Breast epithelium (tissue), 4 donors: ENCODE results near the gene DOCK11. TPM values are rescaled to one million over a fixed set of nuclear protein-coding genes. Genes with fewer than 3 reads are reported as not detected.

Source experiments
- DNase-seq, 2 donors: peaks; one replicate each; pipeline ENCODE4 v3.0.0-alpha.2; 2019; ENCODE audit warnings: low spot score in 2 of 2
- H3K27ac ChIP-seq, 2 donors: fragments of 200-600 bp; sonication (generic) in 1 of 2; one replicate each; pipeline ENCODE4 v1.5.1; 2016 to 2019; ENCODE audit warnings: mild to moderate bottlenecking in 1 of 2
- H3K27me3 ChIP-seq, 2 donors: fragments of 200-600 bp; sonication (generic) in 1 of 2; one replicate each; pipeline versions ENCODE4 v1.5.1 to v1.6.0; 2017 to 2019; ENCODE audit warnings: control low read depth in 1 of 2, mild to moderate bottlenecking in 1 of 2
- H3K36me3 ChIP-seq: fragments of 200-600 bp; one replicate; pipeline ENCODE4 v1.5.1; 2019
- H3K4me1 ChIP-seq, 2 donors: fragments of 200-600 bp; sonication (generic); one replicate each; pipeline ENCODE4 v1.5.1; 2016 to 2019; ENCODE audit warnings: control low read depth in 1 of 2
- H3K4me3 ChIP-seq, 3 donors: fragments of 200-600 bp; sonication (generic); 1 replicate in 2 of 3; 2 replicates in 1 of 3; pipeline ENCODE4 v1.5.1; 2016 to 2019; ENCODE audit warnings: mild to moderate bottlenecking in 3 of 3, moderate library complexity in 2 of 3
- H3K9me3 ChIP-seq, 2 donors: fragments of 200-600 bp; sonication (generic) in 1 of 2; one replicate each; pipeline ENCODE4 v1.5.1; 2016 to 2019; ENCODE audit warnings: control low read depth in 1 of 2
- POLR2A ChIP-seq: fragments of 450-650 bp; IDR thresholded peaks from one replicate; pipeline ENCODE4 v1.6.1; 2016; ENCODE audit warnings: antibody characterized with exemption, mild to moderate bottlenecking, moderate library complexity
- POLR2AphosphoS5 ChIP-seq, 3 donors: sonication (generic); formaldehyde crosslinking; IDR thresholded peaks; one replicate each; pipeline ENCODE4 v1.6.1; 2017; ENCODE audit warnings: antibody characterized with exemption in 3 of 3
- intact Hi-C: fragments of 100-400 bp; cut with DNase I; formaldehyde crosslinking; loops from one replicate; pipeline ENCODE4 v1.15.1; 2023; ENCODE audit warnings: low total_unique reads
- total RNA-seq, 3 donors: library from RNA; depleted of rRNA; stranded (reverse); fragments of >200 nt; gene quantifications; one replicate each; pipeline ENCODE4 v1.1.0, GENCODE V29; 2016
- TF ChIP-seq, protein P1 (sequence below), 3 donors: fragments of 450-650 bp; IDR thresholded peaks; one replicate each; pipeline ENCODE4 v1.5.1; 2016 to 2017; ENCODE audit warnings: antibody characterized with exemption in 3 of 3, mild to moderate bottlenecking in 3 of 3, moderate library complexity in 3 of 3

The DOCK11 gene
- total RNA-seq, 3 donors from 2014 or later = 25.3 to 138 (median 26.9) TPM

DNA sequence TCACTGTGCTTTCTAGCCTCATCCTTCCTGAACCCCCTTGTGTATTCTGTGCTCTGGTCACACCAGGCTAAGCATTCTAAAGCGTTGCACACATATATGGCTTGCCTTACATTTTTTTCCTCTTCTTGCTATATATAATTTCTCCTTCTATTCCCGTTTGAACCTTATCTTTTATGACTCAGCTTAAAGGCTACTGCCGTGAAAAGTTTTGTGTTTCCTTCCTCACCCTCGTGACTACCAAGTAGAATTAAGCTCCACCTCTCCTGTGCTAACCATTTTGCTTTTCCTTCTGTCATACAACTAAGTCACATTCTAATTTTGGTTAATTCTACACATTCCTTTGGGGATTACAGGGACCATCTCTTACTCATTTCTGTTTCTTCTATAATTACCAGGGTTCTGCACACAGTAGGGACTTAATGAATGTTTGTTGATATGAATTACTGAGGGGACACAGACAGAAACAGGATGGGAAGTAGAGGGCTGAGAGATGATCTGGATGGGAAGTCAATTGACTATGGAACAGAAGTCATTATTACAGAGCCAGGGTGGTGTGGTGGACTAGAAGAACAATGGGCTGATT is 67.1 kb downstream of the DOCK11 start:
- no peak overlapping the region for H3K27ac ChIP-seq
- intact Hi-C loops = no loop called here
- TF ChIP-seq POLR2A (no peak), POLR2AphosphoS5 (IDR thresholded peaks at IDR 0.05) (no peak)
- H3K9me3 ChIP-seq = no peaks in the 10 kb centered on the region
- DNase-seq = no peak
- no peaks in the 10 kb centered on the region for H3K36me3 ChIP-seq
- H3K4me3 ChIP-seq = no peak overlapping the region
- H3K27me3 ChIP-seq = peaks cover 0 to 15% of the 10 kb centered on the region in 2 donors
- H3K4me1 ChIP-seq = no peaks in the 10 kb centered on the region

- no peaks in the 10 kb centered on the region for H3K36me3 ChIP-seq
- H3K4me3 ChIP-seq = no peak overlapping the region
- no peaks in the 10 kb centered on the region for H3K4me1 ChIP-seq
- H3K27me3 ChIP-seq = peaks cover 0 to 12% of the 10 kb centered on the region in 2 donors
- TF ChIP-seq, protein P1, sequence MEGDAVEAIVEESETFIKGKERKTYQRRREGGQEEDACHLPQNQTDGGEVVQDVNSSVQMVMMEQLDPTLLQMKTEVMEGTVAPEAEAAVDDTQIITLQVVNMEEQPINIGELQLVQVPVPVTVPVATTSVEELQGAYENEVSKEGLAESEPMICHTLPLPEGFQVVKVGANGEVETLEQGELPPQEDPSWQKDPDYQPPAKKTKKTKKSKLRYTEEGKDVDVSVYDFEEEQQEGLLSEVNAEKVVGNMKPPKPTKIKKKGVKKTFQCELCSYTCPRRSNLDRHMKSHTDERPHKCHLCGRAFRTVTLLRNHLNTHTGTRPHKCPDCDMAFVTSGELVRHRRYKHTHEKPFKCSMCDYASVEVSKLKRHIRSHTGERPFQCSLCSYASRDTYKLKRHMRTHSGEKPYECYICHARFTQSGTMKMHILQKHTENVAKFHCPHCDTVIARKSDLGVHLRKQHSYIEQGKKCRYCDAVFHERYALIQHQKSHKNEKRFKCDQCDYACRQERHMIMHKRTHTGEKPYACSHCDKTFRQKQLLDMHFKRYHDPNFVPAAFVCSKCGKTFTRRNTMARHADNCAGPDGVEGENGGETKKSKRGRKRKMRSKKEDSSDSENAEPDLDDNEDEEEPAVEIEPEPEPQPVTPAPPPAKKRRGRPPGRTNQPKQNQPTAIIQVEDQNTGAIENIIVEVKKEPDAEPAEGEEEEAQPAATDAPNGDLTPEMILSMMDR (IDR thresholded peaks at IDR 0.05) = no peak
- TF ChIP-seq POLR2A = no peak
- no peak for TF ChIP-seq POLR2AphosphoS5 (IDR thresholded peaks at IDR 0.05)
- H3K27ac ChIP-seq = no peak overlapping the region
- DNase-seq = no peak
- H3K9me3 ChIP-seq = no peaks in the 10 kb centered on the region
- intact Hi-C loops = no loop called here
Measured at GRCh38 chrX:118564498-118564897, 68.9 kb downstream of the DOCK11 start.

- H3K27ac ChIP-seq = no peak overlapping the region
- TF ChIP-seq, protein P1 (IDR thresholded peaks at IDR 0.05) = no peak
- TF ChIP-seq POLR2A = no peak
- TF ChIP-seq POLR2AphosphoS5 (IDR thresholded peaks at IDR 0.05) = no peak
- H3K27me3 ChIP-seq = peaks cover 0 to 16% of the 10 kb centered on the region in 2 donors
- no peaks in the 10 kb centered on the region for H3K36me3 ChIP-seq
- no peak overlapping the region for H3K4me3 ChIP-seq
- intact Hi-C loops = no loop called here
- no peak for DNase-seq
- H3K9me3 ChIP-seq = no peaks in the 10 kb centered on the region
- no peaks in the 10 kb centered on the region for H3K4me1 ChIP-seq
Measured at GRCh38 chrX:118565853-118566252, 70.2 kb downstream of the DOCK11 start.

DNA sequence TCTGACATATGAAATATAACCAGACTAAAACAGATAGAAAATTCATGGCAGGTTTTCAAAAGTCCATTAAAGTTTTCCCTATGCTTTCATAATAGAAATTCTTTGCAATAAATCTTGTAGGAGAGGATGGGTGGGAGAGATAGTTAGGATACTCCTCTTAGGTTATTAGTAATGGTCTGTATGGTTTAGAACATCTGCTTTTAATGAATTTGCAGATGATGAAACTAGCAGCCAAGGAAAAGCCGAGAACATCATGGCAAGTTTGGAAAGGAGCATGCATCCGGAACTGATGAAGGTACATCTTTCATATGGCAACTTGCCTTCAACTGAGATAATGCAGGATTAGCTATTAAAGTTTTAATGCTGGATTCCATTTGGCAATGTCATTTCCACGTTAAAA is 70.7 kb downstream of the DOCK11 start:
- Histone ChIP-seq H3K27ac (no peak overlapping the region), H3K36me3 (no peaks in the 10 kb centered on the region), H3K4me1 (no peaks in the 10 kb centered on the region), H3K27me3 (peaks cover 0 to 16% of the 10 kb centered on the region in 2 donors), H3K4me3 (no peak overlapping the region), H3K9me3 (no peaks in the 10 kb centered on the region)
- intact Hi-C loops = no loop called here
- DNase-seq = no peak
- TF ChIP-seq POLR2AphosphoS5 (IDR thresholded peaks at IDR 0.05) (no peak), POLR2A (no peak)
- TF ChIP-seq, protein P1 (IDR thresholded peaks at IDR 0.05) = no peak

DNA sequence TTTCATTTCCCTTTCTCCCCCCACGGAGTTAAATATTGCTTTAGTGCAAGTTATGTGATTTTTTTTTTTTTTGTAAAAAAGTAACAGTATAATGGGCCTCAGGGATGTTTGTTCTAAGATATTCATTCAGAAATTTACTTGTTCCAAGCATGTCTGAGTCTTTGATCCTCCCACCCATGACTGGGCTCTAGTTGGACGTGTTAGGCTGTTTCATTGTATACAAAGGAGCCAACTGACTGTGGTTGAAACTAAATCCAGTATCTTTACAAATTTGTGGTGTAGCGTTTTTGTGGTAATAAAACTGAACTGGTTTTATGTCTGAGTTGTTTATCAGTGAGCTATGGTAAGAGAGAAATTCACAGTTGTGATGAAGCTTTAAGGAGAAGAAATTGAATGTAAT is 74.1 kb downstream of the DOCK11 start:
- no peak for DNase-seq
- intact Hi-C loops = no loop called here
- H3K4me3 ChIP-seq = no peak overlapping the region
- no peak overlapping the region for H3K27ac ChIP-seq
- TF ChIP-seq POLR2A (no peak), POLR2AphosphoS5 (IDR thresholded peaks at IDR 0.05) (no peak)
- peaks cover 0 to 14% of the 10 kb centered on the region in 2 donors for H3K27me3 ChIP-seq
- no peaks in the 10 kb centered on the region for H3K36me3 ChIP-seq
- H3K4me1 ChIP-seq = no peaks in the 10 kb centered on the region
- no peaks in the 10 kb centered on the region for H3K9me3 ChIP-seq

- TF ChIP-seq POLR2A = no peak
- no peak overlapping the region for H3K27ac ChIP-seq
- no peak for DNase-seq
- no peaks in the 10 kb centered on the region for H3K36me3 ChIP-seq
- no peaks in the 10 kb centered on the region for H3K9me3 ChIP-seq
- H3K27me3 ChIP-seq = peaks cover 0 to 11% of the 10 kb centered on the region in 2 donors
- intact Hi-C loops = no loop called here
- H3K4me3 ChIP-seq = no peak overlapping the region
- H3K4me1 ChIP-seq = no peaks in the 10 kb centered on the region
Measured at GRCh38 chrX:118570209-118570608, 74.6 kb downstream of the DOCK11 start.

- no peaks in the 10 kb centered on the region for H3K36me3 ChIP-seq
- peaks cover 0 to 20% of the 10 kb centered on the region in 2 donors for H3K27me3 ChIP-seq
- TF ChIP-seq POLR2AphosphoS5 (IDR thresholded peaks at IDR 0.05) (no peak), POLR2A (no peak)
- TF ChIP-seq, protein P1 (IDR thresholded peaks at IDR 0.05) = no peak
- no peaks in the 10 kb centered on the region for H3K4me1 ChIP-seq
- intact Hi-C loops = no loop called here
- H3K27ac ChIP-seq = no peak overlapping the region
- H3K4me3 ChIP-seq = no peak overlapping the region
- no peak for DNase-seq
- H3K9me3 ChIP-seq = no peaks in the 10 kb centered on the region
Measured at GRCh38 chrX:118571836-118572235, 76.2 kb downstream of the DOCK11 start.
